CD4-positive, alpha-beta T cell (primary cell): Measurements from ENCODE around the gene ARMC7. TPM values are rescaled to one million over a fixed set of nuclear protein-coding genes. Genes with fewer than 3 reads are reported as not detected.

ENCODE experiments used
- ATAC-seq: fragments of 200-7000 bp; cut with Tn5 transposase; one replicate; pipeline ENCODE4 v1.10.0; 2022; ENCODE audit warnings: mild to moderate bottlenecking; ENCODE audit not compliant: poor library complexity
- CTCF ChIA-PET: fragments of 350-600 bp; sonication (Branson Sonifier 250); formaldehyde crosslinking; loops from one replicate; lab custom pipeline; 2021; ENCODE audit warnings: antibody characterized with exemption, inconsistent platforms; lab: Charles Lee
- POLR2A ChIA-PET: fragments of 350-600 bp; sonication (Branson Sonifier 250); formaldehyde crosslinking; loops from one replicate; lab custom pipeline; 2021; ENCODE audit warnings: antibody characterized with exemption, inconsistent platforms; lab: Charles Lee
- DNase-seq, 14 experiments: peaks; one replicate each; pipeline ENCODE4 v3.0.0-alpha.2; 2013 to 2020; ENCODE audit warnings: mixed read lengths in 2 of 14
- H3K27ac ChIP-seq, 2 donors: one replicate each; pipeline versions ENCODE4 v1.5.1 to v1.7.0; 2013; ENCODE audit warnings: low read length in 2 of 2, low read depth in 1 of 2, mild to moderate bottlenecking in 1 of 2
- H3K27me3 ChIP-seq, 2 experiments: 1 replicate in 1 of 2; 2 replicates in 1 of 2; pipeline versions ENCODE4 v1.6.1 to v1.7.0; 2013; ENCODE audit warnings: low read length in 2 of 2, control low read depth in 1 of 2, mild to moderate bottlenecking in 1 of 2, moderate library complexity in 1 of 2; ENCODE audit not compliant: insufficient read depth in 2 of 2, control insufficient read depth in 1 of 2
- H3K36me3 ChIP-seq: one replicate; pipeline ENCODE4 v1.6.1; 2013; ENCODE audit warnings: low read length, control low read depth; ENCODE audit not compliant: insufficient read depth
- H3K4me1 ChIP-seq: one replicate; pipeline ENCODE4 v1.6.1; 2013; ENCODE audit warnings: low read length, control low read depth; ENCODE audit not compliant: insufficient read depth
- H3K4me3 ChIP-seq: one replicate; pipeline ENCODE4 v1.5.1; 2013; ENCODE audit warnings: mild to moderate bottlenecking, low read length, moderate library complexity
- H3K9me3 ChIP-seq, 2 experiments: 1 replicate in 1 of 2; 2 replicates in 1 of 2; pipeline versions ENCODE4 v1.6.1 to v1.7.0; 2013; ENCODE audit warnings: low read length in 2 of 2, mild to moderate bottlenecking in 2 of 2, control low read depth in 1 of 2, moderate library complexity in 1 of 2; ENCODE audit not compliant: control insufficient read depth in 1 of 2, insufficient read depth in 1 of 2
- H3K27ac Mint-ChIP-seq: one replicate; pipeline ENCODE4 v1.8.0; 2020; ENCODE audit warnings: mixed read lengths
- H3K27me3 Mint-ChIP-seq: one replicate; pipeline ENCODE4 v1.8.0; 2021; ENCODE audit warnings: mixed read lengths
- H3K36me3 Mint-ChIP-seq: one replicate; pipeline ENCODE4 v1.8.0; 2021; ENCODE audit warnings: low read depth, mixed read lengths
- H3K4me1 Mint-ChIP-seq: one replicate; pipeline ENCODE4 v1.8.0; 2021; ENCODE audit warnings: low read depth, mixed read lengths
- H3K4me3 Mint-ChIP-seq: one replicate; pipeline ENCODE4 v1.8.0; 2020; ENCODE audit warnings: mild to moderate bottlenecking, mixed read lengths
- H3K9me3 Mint-ChIP-seq: one replicate; pipeline ENCODE4 v1.8.0; 2020; ENCODE audit warnings: mixed read lengths
- CTCF ChIP-seq: fragments of 200-600 bp; IDR thresholded peaks from one replicate; pipeline ENCODE4 v1.8.0; 2022; ENCODE audit warnings: antibody characterized with exemption, mild to moderate bottlenecking
- intact Hi-C, 2 experiments: fragments of 100-400 bp; cut with DNase I in 1 of 2; cut with micrococcal nuclease in 1 of 2; formaldehyde crosslinking; loops; one replicate each; pipeline versions ENCODE4 v1.15.1 to v1.9.0; 2023 to 2025; cut with DNase I, micrococcal nuclease
- total RNA-seq, 174 experiments: library from RNA in 2 of 174; stranded (reverse) in 2 of 174; gene quantifications; one replicate each; pipeline ENCODE4 v1.2.3 and lab custom pipeline; 2021 to 2026

ARMC7 gene
- total RNA-seq, 2 experiments from 2014 or later: 4.1 to 4.8 TPM

- peaks cover 30% of the 10 kb centered on the region for H3K4me1 Mint-ChIP-seq
- H3K4me3 Mint-ChIP-seq: peak overlapping the region; percentile 48
Observed at GRCh38 chr17:75115555-75115954, 5.8 kb downstream of the ARMC7 start.

GRCh38 chr17:75116737-75117136 is 7.0 kb downstream of the ARMC7 start:
- H3K27me3 ChIP-seq: no peaks in the 10 kb centered on the region
- ATAC-seq: no peak
- TF ChIP-seq CTCF: no peak
- Mint-ChIP-seq H3K27me3 (no peaks in the 10 kb centered on the region), H3K27ac (no peak overlapping the region), H3K4me1 (peaks cover 29% of the 10 kb centered on the region), H3K36me3 (peaks cover 25% of the 10 kb centered on the region), H3K4me3 (no peak overlapping the region), H3K9me3 (no peaks in the 10 kb centered on the region)
- peaks cover 22% of the 10 kb centered on the region for H3K4me1 ChIP-seq
- DNase-seq: no peak
- ChIA-PET CTCF (interaction anchor here (1.0 to 11.1 kb wide), 3 partner anchors 14 to 85 kb away, joined by 3 to 97 read pairs (median 8); partner anchors contain the start of gene NT5C), POLR2A (interaction anchor here (0.6 to 3.4 kb wide), 3 partner anchors 15 to 56 kb away, joined by 3 to 30 read pairs (median 4); partner anchors contain the start of gene NT5C)
- no peaks in the 10 kb centered on the region for H3K9me3 ChIP-seq
- no peak overlapping the region for H3K4me3 ChIP-seq
- peaks cover 12% of the 10 kb centered on the region for H3K36me3 ChIP-seq
- intact Hi-C loops: loop anchor here in 1 of 2 experiments (10.0 kb wide), 1 partner anchor 52 kb away; no protein-coding TSS in a partner anchor
- H3K27ac ChIP-seq: no peak overlapping the region

More at GRCh38 chr17:75115555-75115954, 5.8 kb downstream of the ARMC7 start:
- H3K27me3 ChIP-seq: no peaks in the 10 kb centered on the region
- Mint-ChIP-seq H3K36me3 (peaks cover 17% of the 10 kb centered on the region), H3K27ac (no peak overlapping the region), H3K9me3 (no peaks in the 10 kb centered on the region), H3K27me3 (no peaks in the 10 kb centered on the region)
- ChIA-PET CTCF (interaction anchor here (2.0 to 11.1 kb wide), 6 partner anchors 9 to 155 kb away, joined by 11 to 102 read pairs (median 46); partner anchors contain the start of genes MIF4GD and NT5C), POLR2A (interaction anchor here (1.3 to 3.4 kb wide), 5 partner anchors 10 to 56 kb away, joined by 3 to 37 read pairs (median 9); partner anchors contain the start of genes JPT1 and NT5C)
- no peaks in the 10 kb centered on the region for H3K9me3 ChIP-seq
- TF ChIP-seq CTCF: no peak
- H3K27ac ChIP-seq: no peak overlapping the region
- DNase-seq: no peak
- ATAC-seq: no peak
- intact Hi-C loops: loop anchor here in 1 of 2 experiments (10.0 kb wide), 1 partner anchor 51 kb away; no protein-coding TSS in a partner anchor
- H3K4me3 ChIP-seq: no peak overlapping the region
- peaks cover 34% of the 10 kb centered on the region for H3K4me1 ChIP-seq
- peaks cover 8% of the 10 kb centered on the region for H3K36me3 ChIP-seq

GRCh38 chr17:75118307-75118706 is 8.5 kb downstream of the ARMC7 start:
- DNase-seq: no peak
- H3K9me3 Mint-ChIP-seq: no peaks in the 10 kb centered on the region

More at GRCh38 chr17:75118307-75118706, 8.5 kb downstream of the ARMC7 start:
- intact Hi-C loops: loop anchor here in 1 of 2 experiments (10.0 kb wide), 1 partner anchor 54 kb away; no protein-coding TSS in a partner anchor
- Mint-ChIP-seq H3K4me1 (peaks cover 23% of the 10 kb centered on the region), H3K36me3 (peaks cover 27% of the 10 kb centered on the region), H3K27me3 (no peaks in the 10 kb centered on the region), H3K4me3 (no peak overlapping the region), H3K27ac (peak overlapping the region; percentile 30)
- TF ChIP-seq CTCF: no peak
- POLR2A ChIA-PET: interaction anchor here (1.2 kb wide), 1 partner anchor 54 kb away, joined by 4 read pairs; no protein-coding TSS in a partner anchor
- no peak overlapping the region for H3K27ac ChIP-seq
- H3K27me3 ChIP-seq: no peaks in the 10 kb centered on the region
- no peak overlapping the region for H3K4me3 ChIP-seq
- H3K4me1 ChIP-seq: peaks cover 17% of the 10 kb centered on the region
- CTCF ChIA-PET: interaction anchor here (0.6 to 11.1 kb wide), 2 partner anchors 13 to 73 kb away, joined by 3 to 97 read pairs; partner anchors contain the start of gene NT5C
- no peak for ATAC-seq
- H3K9me3 ChIP-seq: no peaks in the 10 kb centered on the region
- H3K36me3 ChIP-seq: peaks cover 12% of the 10 kb centered on the region
